HUES6 (cell line): Measurements from ENCODE around the gene MYO7A.

Experiments
- H3K27ac ChIP-seq: 2 replicates; pipeline ENCODE4 v1.7.0; 2013; ENCODE audit warnings: low read depth, mild to moderate bottlenecking, low read length, inconsistent platforms
- H3K27me3 ChIP-seq: 2 replicates; pipeline ENCODE4 v1.6.1; 2013; ENCODE audit warnings: low read length; ENCODE audit not compliant: control insufficient read depth, insufficient read depth
- H3K36me3 ChIP-seq: 2 replicates; pipeline ENCODE4 v1.6.1; 2013; ENCODE audit warnings: low read length; ENCODE audit not compliant: control insufficient read depth, insufficient read depth
- H3K4me1 ChIP-seq: 2 replicates; pipeline ENCODE4 v1.6.1; 2013; ENCODE audit warnings: low read length; ENCODE audit not compliant: control insufficient read depth, insufficient read depth
- H3K4me3 ChIP-seq: 2 replicates; pipeline ENCODE4 v1.5.1; 2013; ENCODE audit warnings: low read depth, low read length
- H3K9ac ChIP-seq: one replicate; pipeline ENCODE4 v1.6.1; 2013; ENCODE audit warnings: mild to moderate bottlenecking, low read length
- H3K9me3 ChIP-seq: 2 replicates; pipeline ENCODE4 v1.6.1; 2013; ENCODE audit warnings: low read depth, low read length; ENCODE audit not compliant: control insufficient read depth, insufficient read depth

MYO7A gene

DNA sequence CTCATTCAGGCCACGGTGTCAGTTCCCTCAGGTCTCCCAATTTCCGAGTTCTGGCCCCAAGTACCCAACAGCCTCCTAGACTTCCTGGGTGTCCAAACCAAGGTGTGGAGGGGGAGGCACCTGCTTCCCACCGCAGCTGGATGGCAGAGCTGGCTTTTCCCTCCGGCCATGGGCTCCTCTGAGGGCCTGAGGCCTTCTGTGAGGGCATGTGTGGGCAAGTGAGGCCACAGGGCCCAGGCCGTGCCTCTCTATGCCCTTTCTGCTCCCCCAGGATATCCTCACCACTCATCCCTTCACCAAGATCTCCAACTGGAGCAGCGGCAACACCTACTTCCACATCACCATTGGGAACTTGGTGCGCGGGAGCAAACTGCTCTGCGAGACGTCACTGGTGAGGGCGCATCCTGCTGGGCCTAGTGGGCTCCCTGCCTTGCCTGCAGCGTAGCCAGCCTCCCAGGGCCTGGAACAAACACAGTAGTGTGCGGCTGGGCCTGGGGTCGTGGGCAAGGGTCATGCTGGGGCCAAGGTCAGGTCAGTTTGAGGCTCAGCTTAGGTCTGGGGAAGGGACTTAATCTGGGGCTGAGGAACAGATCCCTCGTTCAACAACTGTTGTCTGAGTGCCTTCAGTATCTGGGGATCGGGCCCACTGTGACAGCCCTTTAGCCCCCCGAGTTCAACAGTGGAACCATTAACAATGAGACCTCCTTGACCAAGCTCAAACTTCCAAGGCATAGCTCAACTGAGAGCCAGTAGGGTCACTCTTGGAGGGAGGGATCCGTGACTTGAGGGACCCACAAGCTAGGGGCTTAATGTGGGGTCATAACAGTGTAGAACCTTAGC is 85.8 kb downstream of the MYO7A start:
- Histone ChIP-seq H3K27ac (no peak overlapping the region), H3K9ac (no peak overlapping the region), H3K36me3 (no peaks in the 10 kb centered on the region)

DNA sequence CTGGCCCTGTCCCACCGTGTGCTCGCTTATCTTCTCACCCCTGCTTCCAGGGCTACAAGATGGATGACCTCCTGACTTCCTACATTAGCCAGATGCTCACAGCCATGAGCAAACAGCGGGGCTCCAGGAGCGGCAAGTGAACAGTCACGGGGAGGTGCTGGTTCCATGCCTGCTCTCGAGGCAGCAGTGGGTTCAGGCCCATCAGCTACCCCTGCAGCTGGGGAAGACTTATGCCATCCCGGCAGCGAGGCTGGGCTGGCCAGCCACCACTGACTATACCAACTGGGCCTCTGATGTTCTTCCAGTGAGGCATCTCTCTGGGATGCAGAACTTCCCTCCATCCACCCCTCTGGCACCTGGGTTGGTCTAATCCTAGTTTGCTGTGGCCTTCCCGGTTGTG is 86.5 kb downstream of the MYO7A start:
- Histone ChIP-seq H3K4me1 (no peaks in the 10 kb centered on the region), H3K27ac (no peak overlapping the region), H3K9ac (no peak overlapping the region), H3K36me3 (no peaks in the 10 kb centered on the region), H3K4me3 (no peak overlapping the region), H3K27me3 (no peaks in the 10 kb centered on the region), H3K9me3 (no peaks in the 10 kb centered on the region)

More for the DNA sequence above, 85.8 kb downstream of the MYO7A start:
- H3K4me3 ChIP-seq, result no peak overlapping the region
- no peaks in the 10 kb centered on the region for H3K27me3 ChIP-seq
- no peaks in the 10 kb centered on the region for H3K4me1 ChIP-seq
- H3K9me3 ChIP-seq, result no peaks in the 10 kb centered on the region

DNA sequence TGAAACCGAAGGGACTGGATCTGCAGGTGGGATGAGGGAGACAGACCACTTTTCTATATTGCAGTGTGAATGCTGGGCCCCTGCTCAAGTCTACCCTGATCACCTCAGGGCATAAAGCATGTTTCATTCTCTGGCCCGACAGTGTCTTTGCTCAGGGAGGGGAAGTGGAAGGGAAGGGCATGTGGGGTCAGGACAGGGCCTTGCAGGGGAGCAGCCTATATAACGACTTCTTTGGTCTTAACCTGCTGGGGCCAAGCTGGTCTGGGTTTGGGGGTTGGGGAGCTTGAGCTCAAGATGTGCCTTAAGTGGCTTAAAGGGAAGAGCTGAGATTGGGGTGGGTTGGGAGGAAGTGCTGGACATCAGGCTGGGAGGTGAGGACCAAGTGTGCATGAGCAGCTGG is 87.1 kb downstream of the MYO7A start:
- Histone ChIP-seq H3K4me3 (no peak overlapping the region), H3K9ac (no peak overlapping the region), H3K27ac (no peak overlapping the region), H3K4me1 (no peaks in the 10 kb centered on the region), H3K27me3 (no peaks in the 10 kb centered on the region), H3K9me3 (no peaks in the 10 kb centered on the region), H3K36me3 (no peaks in the 10 kb centered on the region)

DNA sequence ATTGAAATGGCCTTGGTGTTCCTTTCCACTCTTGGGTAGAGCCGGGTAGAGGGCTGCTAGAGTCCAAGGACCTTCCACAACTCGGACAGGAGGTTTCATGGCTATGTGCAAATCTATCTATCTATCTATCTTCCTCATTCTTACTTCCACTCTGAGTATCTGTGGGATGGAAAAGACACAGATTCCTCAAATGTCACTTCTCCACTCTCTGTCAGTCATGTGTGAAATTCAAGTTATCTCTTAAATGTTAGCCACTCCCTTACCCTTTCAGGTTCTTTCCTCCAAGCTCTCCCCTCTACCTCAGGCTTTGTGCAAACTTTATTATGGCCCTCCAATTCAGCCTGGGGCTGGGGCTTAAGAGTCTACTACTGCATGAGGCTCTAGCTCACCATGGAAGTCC is 89.1 kb downstream of the MYO7A start:
- no peak overlapping the region for H3K4me3 ChIP-seq
- no peaks in the 10 kb centered on the region for H3K9me3 ChIP-seq
- H3K27ac ChIP-seq, result no peak overlapping the region
- no peaks in the 10 kb centered on the region for H3K36me3 ChIP-seq
- no peaks in the 10 kb centered on the region for H3K4me1 ChIP-seq
- no peak overlapping the region for H3K9ac ChIP-seq
- no peaks in the 10 kb centered on the region for H3K27me3 ChIP-seq

DNA sequence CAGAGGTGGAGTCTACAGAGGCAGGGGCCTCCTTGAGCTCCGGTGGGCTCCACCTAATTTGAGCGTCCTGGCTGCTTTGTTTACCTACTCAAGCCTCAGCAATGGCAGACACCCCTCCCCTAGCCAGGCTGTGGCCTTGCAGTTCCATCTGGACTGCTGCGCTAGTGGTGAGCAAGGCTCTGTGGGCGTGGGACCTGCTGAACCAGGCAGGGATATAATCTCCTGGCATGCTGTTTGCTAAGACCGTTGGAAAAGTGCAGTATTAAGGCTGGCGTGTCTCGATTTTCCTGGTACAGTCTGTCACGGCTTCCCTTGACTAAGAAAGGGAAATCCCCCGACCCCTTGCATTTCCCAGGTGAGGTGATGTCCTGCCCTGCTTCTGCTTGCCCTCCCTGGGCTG is 95.8 kb downstream of the MYO7A start:
- Histone ChIP-seq H3K27me3 (no peaks in the 10 kb centered on the region), H3K9me3 (no peaks in the 10 kb centered on the region), H3K27ac (no peak overlapping the region), H3K36me3 (no peaks in the 10 kb centered on the region), H3K9ac (no peak overlapping the region), H3K4me1 (no peaks in the 10 kb centered on the region), H3K4me3 (no peak overlapping the region)

DNA sequence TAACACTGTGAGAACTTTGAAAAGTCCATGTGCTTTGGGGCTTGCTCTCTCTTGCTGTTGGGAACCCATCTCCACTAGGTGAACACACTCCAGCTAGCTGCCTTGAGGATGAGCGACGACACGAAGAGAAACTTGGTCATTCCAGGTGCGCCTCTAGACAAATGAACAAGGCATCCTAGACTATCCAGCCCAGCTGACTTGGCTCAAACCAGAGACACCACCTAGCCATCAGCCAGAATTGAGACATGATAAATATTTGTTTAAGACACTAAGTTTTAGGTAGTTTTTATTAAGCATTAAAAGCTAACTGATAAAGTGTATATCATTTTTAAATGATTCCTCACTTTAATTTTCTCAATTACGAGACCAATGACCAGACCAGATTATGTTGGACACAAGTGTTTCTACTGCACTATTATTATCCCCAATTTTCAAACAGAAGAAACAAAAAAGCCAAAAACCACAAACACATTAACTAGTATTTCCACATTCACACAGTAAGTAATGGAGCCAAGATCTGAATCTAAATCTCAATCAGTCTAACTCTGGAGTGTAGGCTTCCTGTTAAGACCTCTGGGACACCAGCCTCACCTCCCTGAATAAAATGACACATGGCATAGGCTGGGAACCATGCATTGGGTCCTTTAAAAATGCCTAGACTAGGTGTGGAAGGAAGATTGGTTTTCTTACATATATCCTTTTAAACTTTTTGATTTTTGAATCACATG is 103.0 kb downstream of the MYO7A start:
- Histone ChIP-seq H3K27ac (no peak overlapping the region), H3K9ac (no peak overlapping the region), H3K9me3 (no peaks in the 10 kb centered on the region), H3K36me3 (no peaks in the 10 kb centered on the region), H3K4me1 (no peaks in the 10 kb centered on the region), H3K4me3 (no peak overlapping the region), H3K27me3 (no peaks in the 10 kb centered on the region)

DNA sequence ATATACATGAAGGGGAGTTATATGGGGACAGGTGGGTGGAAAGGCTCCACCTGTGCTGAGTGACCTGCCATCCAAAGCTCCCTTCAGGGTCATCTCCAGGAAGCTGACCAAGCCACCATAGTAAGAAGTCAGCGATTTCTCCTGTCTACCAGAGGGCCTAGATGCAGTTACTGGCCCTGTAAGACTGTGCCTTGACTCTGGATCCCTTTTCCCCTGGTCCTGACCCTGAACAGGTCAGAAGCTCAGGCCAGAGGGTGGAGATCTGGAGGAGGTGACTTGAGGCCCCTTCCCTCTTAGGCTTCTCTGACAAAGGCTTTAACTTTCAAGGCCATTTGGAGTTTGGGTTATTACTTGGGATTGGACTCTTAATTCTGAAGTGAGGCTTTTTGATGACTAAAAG is 103.8 kb downstream of the MYO7A start:
- no peaks in the 10 kb centered on the region for H3K27me3 ChIP-seq
- no peak overlapping the region for H3K4me3 ChIP-seq
- no peak overlapping the region for H3K9ac ChIP-seq
- no peaks in the 10 kb centered on the region for H3K36me3 ChIP-seq
- H3K4me1 ChIP-seq, result no peaks in the 10 kb centered on the region
- no peak overlapping the region for H3K27ac ChIP-seq
- H3K9me3 ChIP-seq, result no peaks in the 10 kb centered on the region

DNA sequence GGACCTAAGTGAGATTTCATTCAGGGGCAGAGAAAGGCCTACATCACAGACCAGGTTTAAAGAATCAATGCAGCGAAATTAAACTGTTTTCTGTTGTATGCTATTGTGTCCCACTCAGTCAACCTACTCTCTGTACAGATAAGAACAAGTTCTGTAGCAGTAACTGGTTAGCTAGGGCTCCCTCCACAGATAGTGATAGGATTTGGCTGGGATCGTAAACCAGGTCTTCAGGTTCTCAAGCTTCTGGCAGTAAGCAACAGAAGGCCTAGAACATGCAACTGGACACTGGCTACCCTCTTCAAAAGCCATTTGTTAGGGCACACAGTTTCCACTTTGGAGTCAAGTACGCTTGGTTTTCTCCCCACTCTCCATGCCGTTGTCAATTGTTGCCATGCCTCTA is 104.2 kb downstream of the MYO7A start:
- no peak overlapping the region for H3K27ac ChIP-seq
- no peak overlapping the region for H3K4me3 ChIP-seq
- H3K27me3 ChIP-seq, result no peaks in the 10 kb centered on the region
- no peaks in the 10 kb centered on the region for H3K4me1 ChIP-seq
- H3K9me3 ChIP-seq, result no peaks in the 10 kb centered on the region
- H3K36me3 ChIP-seq, result no peaks in the 10 kb centered on the region
- H3K9ac ChIP-seq, result no peak overlapping the region

DNA sequence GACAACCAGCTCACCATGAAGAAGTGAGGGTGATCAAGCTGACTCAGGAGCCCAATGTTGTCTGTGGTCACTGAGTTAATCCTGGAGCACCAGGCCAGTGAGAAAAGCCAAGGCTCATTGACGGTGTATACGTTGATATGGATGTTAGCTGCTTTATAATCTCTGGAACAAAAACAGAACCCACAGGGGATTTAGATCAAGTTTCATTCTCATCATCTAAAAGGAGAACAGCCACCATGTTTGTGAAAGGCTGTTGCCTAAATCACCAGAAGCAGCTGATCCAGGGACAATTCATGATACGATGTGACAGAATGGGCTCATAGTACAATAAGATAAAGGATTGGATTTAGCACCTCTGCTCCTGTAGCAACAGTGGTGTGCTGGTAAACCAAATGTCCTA is 105.0 kb downstream of the MYO7A start:
- no peak overlapping the region for H3K27ac ChIP-seq
- H3K9me3 ChIP-seq, result no peaks in the 10 kb centered on the region
- H3K36me3 ChIP-seq, result no peaks in the 10 kb centered on the region
- no peak overlapping the region for H3K9ac ChIP-seq
- H3K27me3 ChIP-seq, result no peaks in the 10 kb centered on the region
- no peaks in the 10 kb centered on the region for H3K4me1 ChIP-seq
- no peak overlapping the region for H3K4me3 ChIP-seq

DNA sequence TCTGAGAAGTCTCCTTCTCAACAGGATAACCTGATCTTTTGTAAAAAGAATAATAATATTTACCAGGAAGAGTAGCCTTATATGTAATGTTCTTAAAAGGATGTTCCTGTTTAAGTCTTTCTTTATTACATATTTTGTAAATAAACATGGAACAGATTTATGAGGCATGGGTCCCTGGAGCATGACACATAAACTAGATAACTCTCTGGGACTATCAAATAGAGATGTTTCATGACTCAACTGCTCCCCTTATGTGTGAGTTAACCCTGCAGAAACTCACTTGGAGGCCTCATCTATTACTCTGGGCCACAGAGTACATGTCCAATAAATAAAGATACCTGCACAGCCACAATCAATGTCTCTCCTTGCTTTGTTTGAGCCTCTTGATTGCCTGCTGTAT is 108.9 kb downstream of the MYO7A start:
- H3K27ac ChIP-seq, result no peak overlapping the region
- no peaks in the 10 kb centered on the region for H3K27me3 ChIP-seq
- no peak overlapping the region for H3K9ac ChIP-seq
- H3K4me3 ChIP-seq, result no peak overlapping the region
- no peaks in the 10 kb centered on the region for H3K4me1 ChIP-seq
- no peaks in the 10 kb centered on the region for H3K9me3 ChIP-seq
- no peaks in the 10 kb centered on the region for H3K36me3 ChIP-seq

DNA sequence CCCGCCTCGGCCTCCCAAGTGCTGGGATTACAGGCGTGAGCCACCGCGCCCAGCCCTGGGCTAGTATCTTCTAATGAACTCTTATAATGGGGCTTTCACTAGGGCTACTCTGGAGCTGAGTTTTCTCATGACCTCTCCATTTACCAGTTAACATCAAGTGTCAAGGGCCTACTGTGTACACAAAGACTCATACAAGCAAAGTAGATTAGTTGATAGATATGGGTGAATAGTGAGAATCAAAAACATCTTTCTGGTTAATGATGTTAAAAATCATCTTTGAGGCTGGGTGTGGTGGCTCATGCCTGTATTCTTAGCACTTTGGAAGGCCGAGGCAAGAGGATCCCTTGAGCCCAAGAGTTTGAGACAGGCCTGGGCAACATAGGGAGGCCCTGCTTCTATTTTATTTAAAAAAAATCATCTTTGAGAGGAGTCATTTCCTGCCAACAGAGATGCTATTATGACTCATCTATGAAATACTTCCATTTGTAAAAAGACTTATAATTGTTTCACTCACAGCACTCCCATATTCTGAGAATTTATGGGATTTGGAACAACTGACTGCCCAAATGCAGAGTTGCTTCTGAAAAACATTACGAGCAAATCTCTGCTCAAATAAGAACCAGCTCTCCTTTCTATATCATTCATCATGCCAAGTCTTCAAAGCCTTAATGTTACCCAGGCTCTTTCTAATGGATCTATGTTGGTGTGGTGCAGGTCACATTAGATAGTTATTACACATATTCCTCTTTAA is 116.4 kb downstream of the MYO7A start:
- Histone ChIP-seq H3K4me1 (no peaks in the 10 kb centered on the region), H3K9me3 (no peaks in the 10 kb centered on the region), H3K36me3 (no peaks in the 10 kb centered on the region), H3K9ac (no peak overlapping the region), H3K27me3 (no peaks in the 10 kb centered on the region), H3K27ac (no peak overlapping the region), H3K4me3 (no peak overlapping the region)
